Ovary (tissue), 9 donors: ENCODE data around the gene GABRR3. TPM values are rescaled to one million over a fixed set of nuclear protein-coding genes. Genes with fewer than 3 reads are reported as not detected.

Experiments used
- DNase-seq, 5 donors: peaks; one replicate each; pipeline ENCODE4 v3.0.0-alpha.2; 2019 to 2020
- H3K27ac ChIP-seq, 2 donors: fragments of 200-600 bp; one replicate each; pipeline versions ENCODE4 v1.5.1 to v1.8.0; 2019 to 2022
- H3K27me3 ChIP-seq: fragments of 200-600 bp; one replicate; pipeline ENCODE4 v1.8.0; 2022
- H3K36me3 ChIP-seq: fragments of 200-600 bp; sonication (generic); one replicate; pipeline ENCODE4 v1.5.1; 2019
- H3K4me1 ChIP-seq: one replicate; pipeline ENCODE4 v1.8.1; 2013; ENCODE audit warnings: mild to moderate bottlenecking, moderate library complexity; ENCODE audit not compliant: insufficient read depth
- H3K4me3 ChIP-seq: fragments of 200-600 bp; sonication (generic); one replicate; pipeline ENCODE4 v1.5.1; 2017
- H3K9me3 ChIP-seq, 2 donors: fragments of 200-600 bp in 1 of 2; sonication (generic) in 1 of 2; one replicate each; pipeline versions ENCODE4 v1.5.1 to v1.8.1; 2013 to 2019; ENCODE audit warnings: mild to moderate bottlenecking in 1 of 2, moderate library complexity in 1 of 2
- EP300 ChIP-seq: sonication (generic); formaldehyde crosslinking; IDR thresholded peaks from one replicate; pipeline ENCODE4 v1.6.1; 2017; ENCODE audit warnings: antibody characterized with exemption
- POLR2A ChIP-seq: fragments of 450-650 bp; IDR thresholded peaks from one replicate; pipeline ENCODE4 v1.6.1; 2017; ENCODE audit warnings: antibody characterized with exemption, mild to moderate bottlenecking, moderate library complexity
- WGBS, 3 donors: extraction: QIAGEN DNeasy Blood & Tissue Kit in 1 of 3; methylation state at CpG; one replicate each; pipeline versions ENCODE4 v1.1.5 to v1.1.7; 2013 to 2017; 5-methylcytosine and 5-hydroxymethylcytosine counted together
- intact Hi-C, 4 donors: fragments of 100-400 bp; cut with DNase I; formaldehyde crosslinking; loops; one replicate each; pipeline versions ENCODE4 v1.11.0 to v1.15.1; 2022 to 2023
- polyA plus RNA-seq, 2 donors: library from polyadenylated mRNA; stranded (reverse); fragments of 200-250 nt in 1 of 2; fragments of 350-450 nt in 1 of 2; fragmentation: Illumina TruSeq in 1 of 2; extraction: RNeasy Lipid Tissue Mini Kit (QIAGEN cat#74804) in 1 of 2; gene quantifications; one replicate each; pipeline ENCODE4 v1.2.3, GENCODE V29; 2013 to 2014
- total RNA-seq, 7 donors: library from RNA; depleted of rRNA in 2 of 7; stranded (reverse); fragments of >200 nt in 2 of 7; fragmentation: NEBNext Ultra II Directional in 3 of 7; extraction: Animal tissue kit (Norgen Biotek cat#: 25700) in 3 of 7; gene quantifications; one replicate each; pipeline versions ENCODE4 v1.1.0 to v1.2.4, GENCODE V29; 2016 to 2023
- TF ChIP-seq, protein P1 (sequence below), 3 donors: fragments of 450-650 bp in 2 of 3; fragments of 200-600 bp in 1 of 3; IDR thresholded peaks; one replicate each; pipeline versions ENCODE4 v1.5.1 to v1.8.0; 2016 to 2022; ENCODE audit warnings: antibody characterized with exemption in 3 of 3, mild to moderate bottlenecking in 1 of 3
- donor health status: DM: no; HTN: no; CAD: no; lungs with moderate emphysema.
- donor health status: DM: no; HTN: no; CAD: no.
- donor health status: Bipolar disorder and iron deficiency.
- donor health status: DM: yes; HTN: yes; CAD: no.
- donor health status: DM: no; HTN: no; CAD: no.
- donor health status: DM: yes; HTN: yes; CAD: no.

Gene GABRR3
- total and polyA plus RNA-seq, 9 donors, result not detected

DNA sequence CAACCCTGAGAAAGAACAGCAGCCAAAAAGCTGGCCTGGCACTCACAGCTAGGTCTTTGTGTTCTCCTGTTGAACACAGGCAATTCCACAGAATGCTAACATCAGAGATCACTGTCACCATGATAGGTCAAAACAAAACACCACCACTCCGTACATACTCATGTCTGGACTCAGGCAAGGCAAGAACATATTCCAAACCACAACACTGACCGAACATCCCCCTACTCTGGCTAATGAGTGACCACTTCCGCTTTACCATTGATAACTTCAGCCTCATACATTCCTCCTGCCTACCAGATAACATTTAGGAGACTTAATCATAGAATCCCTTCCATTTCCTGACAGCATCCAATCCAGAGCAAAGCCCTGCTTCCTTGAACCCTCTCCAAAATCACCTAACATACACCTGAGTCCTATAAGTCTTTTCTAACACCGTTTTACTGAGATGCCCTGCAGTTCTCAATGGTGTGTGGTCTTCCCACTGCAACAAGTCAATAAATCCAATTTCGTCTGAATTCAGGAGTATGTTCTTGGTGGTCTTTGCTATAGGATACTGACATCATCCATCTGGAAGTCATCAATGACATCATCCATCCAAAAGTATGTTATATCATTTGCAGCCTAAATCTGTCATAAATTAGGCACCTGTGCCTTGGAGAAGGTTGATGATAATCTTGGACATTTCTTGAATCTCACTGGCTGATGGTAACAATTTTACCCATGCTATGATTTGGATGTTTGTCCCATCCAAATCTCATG is 86.6 kb downstream of the GABRR3 start:
- H3K4me1 ChIP-seq, result no peaks in the 10 kb centered on the region
- H3K4me3 ChIP-seq, result no peak overlapping the region
- no peak for TF ChIP-seq EP300
- TF ChIP-seq, protein P1, sequence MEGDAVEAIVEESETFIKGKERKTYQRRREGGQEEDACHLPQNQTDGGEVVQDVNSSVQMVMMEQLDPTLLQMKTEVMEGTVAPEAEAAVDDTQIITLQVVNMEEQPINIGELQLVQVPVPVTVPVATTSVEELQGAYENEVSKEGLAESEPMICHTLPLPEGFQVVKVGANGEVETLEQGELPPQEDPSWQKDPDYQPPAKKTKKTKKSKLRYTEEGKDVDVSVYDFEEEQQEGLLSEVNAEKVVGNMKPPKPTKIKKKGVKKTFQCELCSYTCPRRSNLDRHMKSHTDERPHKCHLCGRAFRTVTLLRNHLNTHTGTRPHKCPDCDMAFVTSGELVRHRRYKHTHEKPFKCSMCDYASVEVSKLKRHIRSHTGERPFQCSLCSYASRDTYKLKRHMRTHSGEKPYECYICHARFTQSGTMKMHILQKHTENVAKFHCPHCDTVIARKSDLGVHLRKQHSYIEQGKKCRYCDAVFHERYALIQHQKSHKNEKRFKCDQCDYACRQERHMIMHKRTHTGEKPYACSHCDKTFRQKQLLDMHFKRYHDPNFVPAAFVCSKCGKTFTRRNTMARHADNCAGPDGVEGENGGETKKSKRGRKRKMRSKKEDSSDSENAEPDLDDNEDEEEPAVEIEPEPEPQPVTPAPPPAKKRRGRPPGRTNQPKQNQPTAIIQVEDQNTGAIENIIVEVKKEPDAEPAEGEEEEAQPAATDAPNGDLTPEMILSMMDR (IDR thresholded peaks at IDR 0.05), result no peak
- TF ChIP-seq POLR2A, result no peak
- no peak for DNase-seq
- H3K27me3 ChIP-seq, result peaks cover 1% of the 10 kb centered on the region
- 70 to 80% (median 76%) methylated on average over 5 of the region's 5 CpGs for WGBS, 3 donors
- H3K9me3 ChIP-seq, result no peaks in the 10 kb centered on the region
- intact Hi-C loops, result no loop called here
- no peak overlapping the region for H3K27ac ChIP-seq
- no peaks in the 10 kb centered on the region for H3K36me3 ChIP-seq

DNA sequence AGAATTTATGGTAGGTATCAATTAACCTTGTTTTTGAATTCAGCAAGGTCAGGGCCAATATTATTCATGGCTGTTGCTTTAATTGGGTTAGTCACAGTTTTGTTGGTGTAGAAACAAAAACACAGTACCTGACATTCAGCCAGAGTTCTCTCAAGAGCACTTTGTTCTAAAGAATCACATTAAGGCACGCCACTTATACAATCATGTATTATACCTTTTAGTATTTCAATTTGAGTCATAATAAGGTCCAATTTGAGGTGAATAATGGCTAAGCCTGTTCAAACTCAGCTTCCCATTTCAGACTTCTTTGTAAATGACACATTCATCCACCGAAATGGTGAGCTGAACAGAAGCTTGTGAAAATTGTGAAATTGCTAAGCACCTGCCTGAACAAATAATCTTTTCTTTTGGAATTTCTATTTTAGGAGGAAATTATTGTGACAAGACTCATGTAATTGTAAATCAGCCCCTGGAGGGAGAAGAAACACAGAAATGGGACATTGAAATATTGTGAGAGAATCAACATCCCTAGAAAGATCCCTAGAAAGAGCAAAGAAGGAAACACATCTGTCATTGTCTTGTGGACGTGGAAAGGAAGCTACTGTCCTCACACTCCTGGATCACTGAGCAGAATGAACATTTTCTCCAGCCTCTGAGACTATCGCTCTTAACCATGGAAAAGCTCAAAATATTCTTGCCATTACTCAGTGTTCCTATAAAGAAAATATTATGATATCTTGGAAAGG is 92.1 kb downstream of the GABRR3 start:
- H3K27ac ChIP-seq, result no peak overlapping the region
- no peak for DNase-seq
- WGBS, 3 donors, result 57 to 58% (median 58%) methylated on average over 4 of the region's 4 CpGs
- H3K4me3 ChIP-seq, result no peak overlapping the region
- H3K27me3 ChIP-seq, result peaks cover 2% of the 10 kb centered on the region
- H3K36me3 ChIP-seq, result no peaks in the 10 kb centered on the region
- intact Hi-C loops, result no loop called here
- H3K4me1 ChIP-seq, result no peaks in the 10 kb centered on the region
- TF ChIP-seq, protein P1 (IDR thresholded peaks at IDR 0.05), result no peak
- TF ChIP-seq POLR2A (no peak), EP300 (no peak)
- H3K9me3 ChIP-seq, result no peaks in the 10 kb centered on the region

DNA sequence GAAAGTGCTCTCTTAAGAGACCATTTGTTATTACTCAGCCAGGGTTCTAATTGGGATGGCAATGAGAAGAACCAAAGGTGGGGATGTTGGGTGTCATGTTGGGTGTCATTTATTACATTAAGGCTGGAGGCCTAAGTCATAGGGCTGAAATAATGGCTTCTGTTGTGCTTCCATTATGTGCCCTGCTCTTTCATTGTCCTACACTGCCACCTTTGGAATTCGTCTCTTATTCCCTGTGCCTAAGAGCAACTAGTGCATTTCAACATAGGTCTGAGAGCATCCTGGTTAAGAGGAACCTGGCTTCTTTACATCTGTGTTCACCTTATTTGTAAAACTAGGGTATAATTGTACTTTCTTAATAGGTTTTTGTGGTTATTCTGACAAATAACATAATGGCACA is 95.1 kb downstream of the GABRR3 start:
- Histone ChIP-seq H3K27me3 (peaks cover 2% of the 10 kb centered on the region), H3K4me1 (no peaks in the 10 kb centered on the region), H3K36me3 (no peaks in the 10 kb centered on the region), H3K27ac (no peak overlapping the region), H3K4me3 (no peak overlapping the region), H3K9me3 (no peaks in the 10 kb centered on the region)
- WGBS, 3 donors, result 70 to 89% (median 86%) methylated on average over 1 of the region's 1 CpG
- intact Hi-C loops, result no loop called here
- DNase-seq, result no peak
- TF ChIP-seq EP300 (no peak), POLR2A (no peak)
- TF ChIP-seq, protein P1 (IDR thresholded peaks at IDR 0.05), result no peak

DNA sequence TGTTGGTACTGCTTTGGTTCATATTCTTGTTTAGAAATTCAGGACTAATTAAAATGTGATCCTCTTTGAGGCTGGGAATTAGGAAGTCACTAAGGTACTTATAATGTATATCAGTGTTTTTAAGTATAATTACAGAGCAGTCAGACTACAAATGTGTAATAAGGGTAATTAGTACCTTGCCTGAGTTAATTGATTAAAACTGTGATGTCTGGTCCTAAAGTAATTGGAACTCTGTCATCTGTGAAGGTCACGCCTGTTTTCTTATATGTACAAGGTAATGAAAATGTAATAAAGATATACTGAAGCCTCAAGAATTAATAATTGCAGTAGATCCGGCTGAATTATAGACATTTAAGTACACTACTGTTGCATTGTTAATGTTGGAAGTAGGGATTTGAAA is 95.7 kb downstream of the GABRR3 start:
- intact Hi-C loops, result no loop called here
- DNase-seq, result no peak
- H3K4me1 ChIP-seq, result no peaks in the 10 kb centered on the region
- WGBS, 3 donors, result 90 to 94% (median 91%) methylated on average over 2 of the region's 2 CpGs
- TF ChIP-seq POLR2A (no peak), EP300 (no peak)
- TF ChIP-seq, protein P1 (IDR thresholded peaks at IDR 0.05), result no peak
- no peaks in the 10 kb centered on the region for H3K9me3 ChIP-seq
- no peak overlapping the region for H3K4me3 ChIP-seq
- peaks cover 2% of the 10 kb centered on the region for H3K27me3 ChIP-seq
- no peaks in the 10 kb centered on the region for H3K36me3 ChIP-seq
- H3K27ac ChIP-seq, result no peak overlapping the region
